Astrocyte (in vitro differentiated cells and primary cell): ENCODE results near the gene DLGAP5.

Source experiments
- EZH2 ChIP-seq: IDR thresholded peaks from 2 replicates; pipeline ENCODE4 v1.6.1; 2012; ENCODE audit warnings: mild to moderate bottlenecking, low read length, inconsistent platforms; ENCODE audit not compliant: insufficient read depth
- TF ChIP-seq, protein P1 (sequence below): IDR thresholded peaks from 2 replicates; pipeline ENCODE4 v1.5.1; 2011; ENCODE audit warnings: low read depth, mild to moderate bottlenecking, inconsistent platforms, low read length, moderate library complexity; ENCODE audit not compliant: insufficient read depth

DNA sequence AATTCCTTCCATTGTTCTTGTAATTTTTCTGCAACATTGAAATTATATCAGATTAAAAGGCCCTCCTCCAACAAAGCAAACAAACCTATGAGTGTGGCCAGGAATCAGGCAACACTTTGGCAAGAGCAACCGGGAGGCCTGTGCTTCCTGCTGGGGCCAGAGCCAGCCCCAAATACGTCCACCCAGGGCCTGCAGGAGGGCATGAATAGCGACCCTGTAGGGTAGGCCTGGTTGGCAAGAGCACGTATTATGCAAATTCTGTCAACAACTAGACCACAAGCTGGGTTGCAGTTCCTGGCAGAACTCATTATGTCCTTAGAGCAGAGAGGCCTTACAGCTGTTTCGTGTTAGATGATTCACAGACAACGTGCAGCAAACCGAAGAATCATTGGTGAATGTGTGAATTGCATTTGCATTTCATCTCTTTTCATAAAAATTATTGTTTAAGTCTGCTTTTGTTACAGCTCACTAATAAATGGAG, 89.2 kb downstream of the DLGAP5 start:
- TF ChIP-seq, protein P1, sequence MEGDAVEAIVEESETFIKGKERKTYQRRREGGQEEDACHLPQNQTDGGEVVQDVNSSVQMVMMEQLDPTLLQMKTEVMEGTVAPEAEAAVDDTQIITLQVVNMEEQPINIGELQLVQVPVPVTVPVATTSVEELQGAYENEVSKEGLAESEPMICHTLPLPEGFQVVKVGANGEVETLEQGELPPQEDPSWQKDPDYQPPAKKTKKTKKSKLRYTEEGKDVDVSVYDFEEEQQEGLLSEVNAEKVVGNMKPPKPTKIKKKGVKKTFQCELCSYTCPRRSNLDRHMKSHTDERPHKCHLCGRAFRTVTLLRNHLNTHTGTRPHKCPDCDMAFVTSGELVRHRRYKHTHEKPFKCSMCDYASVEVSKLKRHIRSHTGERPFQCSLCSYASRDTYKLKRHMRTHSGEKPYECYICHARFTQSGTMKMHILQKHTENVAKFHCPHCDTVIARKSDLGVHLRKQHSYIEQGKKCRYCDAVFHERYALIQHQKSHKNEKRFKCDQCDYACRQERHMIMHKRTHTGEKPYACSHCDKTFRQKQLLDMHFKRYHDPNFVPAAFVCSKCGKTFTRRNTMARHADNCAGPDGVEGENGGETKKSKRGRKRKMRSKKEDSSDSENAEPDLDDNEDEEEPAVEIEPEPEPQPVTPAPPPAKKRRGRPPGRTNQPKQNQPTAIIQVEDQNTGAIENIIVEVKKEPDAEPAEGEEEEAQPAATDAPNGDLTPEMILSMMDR, result no peak
- no peak for TF ChIP-seq EZH2
